GM18502 (cell line): ENCODE data around the gene FZR1.

ENCODE experiments used
- ATAC-seq: cut with Tn5 transposase; IDR thresholded peaks from one replicate; pipeline ENCODE4 v1.9.1; 2021; ENCODE audit warnings: mild to moderate bottlenecking; ENCODE audit not compliant: unreplicated experiment, poor library complexity

FZR1 gene

GRCh38 chr19:3505598-3506383, at the start of gene FZR1:
Gene FZR1 (plus strand): TSS chr19:3506311. CDS start chr19:3522990, 16,679 bp downstream.
- ATAC-seq: peak; percentile 81

GRCh38 chr19:3456925-3457527, 49.1 kb upstream of the FZR1 start:
- ATAC-seq: no peak

DNA sequence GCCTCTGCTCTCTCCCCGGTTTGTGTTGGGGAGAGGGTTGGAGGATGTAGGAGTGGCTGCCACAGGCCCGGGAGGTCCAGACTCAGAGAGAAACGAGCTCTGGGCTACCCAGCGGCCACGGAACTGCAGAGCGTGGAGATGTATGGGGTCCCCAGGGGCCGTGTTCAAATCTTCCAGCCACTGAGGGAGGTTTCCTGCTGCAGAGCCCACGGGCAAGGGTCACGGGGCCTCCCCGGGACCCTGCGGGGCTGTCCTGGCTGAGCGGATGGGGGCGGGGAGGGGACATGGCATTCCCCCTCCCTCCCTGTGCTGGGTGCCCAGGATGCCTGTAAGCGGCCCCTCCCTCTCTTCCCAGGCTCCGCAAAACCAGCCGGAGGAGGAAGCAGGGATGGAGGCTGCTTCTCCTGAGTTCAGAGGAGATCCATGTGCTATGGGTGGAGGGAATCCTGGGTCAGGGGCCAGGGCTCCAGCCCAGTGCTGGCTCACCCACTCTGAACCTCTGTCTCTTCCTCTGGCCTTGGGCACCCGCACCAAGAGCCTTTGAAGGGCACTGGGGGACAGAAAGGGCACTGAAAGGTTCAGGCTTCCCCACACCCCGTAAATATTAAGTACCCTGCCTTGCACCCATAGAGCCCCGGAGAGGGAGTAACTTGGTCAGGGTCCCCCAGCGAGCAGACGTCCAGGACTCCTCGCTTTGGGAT, 48.4 kb upstream of the FZR1 start:
- ATAC-seq: no peak

DNA sequence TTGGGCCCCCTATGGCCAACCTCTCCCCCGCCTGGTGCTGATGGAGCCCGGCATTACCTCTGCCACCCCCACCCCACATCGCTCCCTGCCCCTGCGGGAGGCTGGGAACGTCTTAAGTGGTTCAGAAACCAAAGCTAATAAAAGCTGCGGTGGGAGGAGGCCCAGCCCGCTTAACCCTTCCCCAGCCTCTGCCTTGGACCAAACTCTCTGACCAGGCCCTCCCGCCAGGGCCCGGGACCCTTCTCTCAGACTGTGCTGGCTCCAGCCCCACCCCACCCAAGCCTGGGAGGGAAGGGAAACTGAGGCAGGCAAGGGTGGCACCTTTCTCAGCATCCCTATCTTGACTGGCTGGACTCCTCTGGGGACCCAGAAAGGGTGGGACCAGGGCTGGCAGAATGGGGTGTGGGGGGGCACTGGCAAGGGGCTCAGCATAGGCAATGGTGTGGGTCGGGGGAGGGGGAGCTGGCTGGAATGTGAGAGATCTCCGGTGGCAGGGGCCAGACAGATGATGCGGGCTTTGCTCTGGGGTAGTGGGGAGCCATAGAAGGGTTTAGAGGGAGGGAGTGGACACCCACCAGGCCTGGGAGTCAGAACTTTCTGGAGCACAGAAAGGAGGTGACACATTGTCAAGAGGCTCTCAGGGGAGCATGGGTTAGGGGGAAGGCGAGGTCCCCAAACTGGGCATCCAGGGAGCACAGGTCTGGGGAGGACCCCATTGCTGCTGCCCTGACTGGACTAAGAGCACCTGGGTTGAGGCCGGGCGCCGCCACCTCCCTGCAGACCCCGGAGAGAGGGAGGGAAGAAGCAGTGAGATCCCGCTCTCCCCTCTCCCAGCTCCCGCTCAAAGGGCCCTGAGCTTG, 47.7 kb upstream of the FZR1 start:
- ATAC-seq: no peak

GRCh38 chr19:3459089-3459881, 46.8 kb upstream of the FZR1 start:
- ATAC-seq: no peak

DNA sequence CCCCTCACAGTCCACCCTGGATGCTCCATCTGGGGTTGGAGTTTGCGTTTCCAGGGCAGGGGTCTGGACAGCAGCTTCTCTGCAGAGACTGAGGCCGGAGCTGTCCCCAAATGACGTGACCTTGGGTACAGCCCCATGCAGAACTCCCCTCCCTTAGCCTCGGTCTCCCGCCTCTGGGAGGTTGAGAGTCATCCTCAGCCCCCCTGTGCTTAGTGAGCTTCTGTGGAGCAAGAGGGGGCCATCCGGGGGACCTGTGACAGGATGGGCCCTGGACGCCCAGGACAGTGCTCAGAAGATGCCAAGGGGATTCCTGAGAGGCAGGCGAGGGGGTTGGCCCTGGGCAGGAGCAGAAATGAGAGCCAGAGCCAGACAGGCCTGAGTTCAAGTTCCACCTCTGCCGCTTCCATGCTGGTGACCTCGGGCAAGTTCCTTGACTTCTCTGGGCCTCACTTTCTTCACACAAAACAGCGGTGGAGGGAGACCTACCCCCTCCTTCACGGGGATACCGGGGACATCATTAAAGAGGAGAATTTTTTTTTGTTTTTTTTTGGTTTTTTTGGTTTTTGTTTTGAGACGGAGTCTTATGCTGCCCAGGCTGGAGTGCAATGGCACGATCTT, 46.0 kb upstream of the FZR1 start:
- ATAC-seq: no peak

GRCh38 chr19:3462991-3463713, 43.0 kb upstream of the FZR1 start:
- ATAC-seq: no peak

DNA sequence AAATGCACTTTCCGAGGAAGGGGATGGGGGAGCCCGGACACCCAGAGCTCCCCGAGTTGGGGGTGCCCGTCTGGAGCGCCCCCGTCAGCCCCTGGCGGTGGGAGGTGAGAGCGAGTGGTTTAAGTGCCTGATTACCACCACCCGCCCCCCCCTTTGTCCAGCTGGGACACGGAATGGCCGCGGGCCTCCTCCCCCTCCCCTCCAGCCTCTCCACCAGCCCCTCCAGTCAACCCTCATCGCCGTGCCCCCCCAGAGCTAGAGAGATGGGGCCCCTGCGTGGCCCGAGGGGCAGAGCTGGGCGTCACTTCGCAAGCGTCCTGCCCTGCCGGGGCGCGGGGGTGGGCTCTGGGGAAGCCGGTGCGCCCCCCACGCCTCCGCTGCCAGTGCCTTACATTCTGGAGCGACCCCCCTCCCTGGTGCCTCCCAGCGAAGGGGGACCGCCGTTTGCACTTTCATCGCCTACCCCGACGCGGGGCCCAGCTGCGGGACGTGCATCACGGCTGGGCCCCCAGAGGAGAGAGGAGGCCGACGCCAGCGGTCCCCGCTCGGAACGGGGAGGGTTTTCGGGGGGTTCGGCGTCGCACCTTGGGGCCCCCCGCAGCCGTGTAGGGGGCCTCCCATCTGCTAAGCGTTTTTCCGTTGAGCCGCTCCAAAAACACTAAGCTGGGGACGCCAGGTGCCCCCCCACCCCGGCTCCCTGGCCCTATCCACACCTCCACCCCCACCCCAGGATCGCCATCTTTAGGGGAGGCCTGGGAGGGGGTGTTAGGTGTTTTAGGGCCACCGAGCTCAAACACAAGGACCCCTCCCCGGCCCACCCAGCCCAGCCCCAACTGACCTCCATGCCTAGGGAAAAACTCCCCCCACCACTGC, 42.2 kb upstream of the FZR1 start:
- no peak for ATAC-seq

GRCh38 chr19:3464587-3465235, 41.4 kb upstream of the FZR1 start:
- ATAC-seq: no peak

DNA sequence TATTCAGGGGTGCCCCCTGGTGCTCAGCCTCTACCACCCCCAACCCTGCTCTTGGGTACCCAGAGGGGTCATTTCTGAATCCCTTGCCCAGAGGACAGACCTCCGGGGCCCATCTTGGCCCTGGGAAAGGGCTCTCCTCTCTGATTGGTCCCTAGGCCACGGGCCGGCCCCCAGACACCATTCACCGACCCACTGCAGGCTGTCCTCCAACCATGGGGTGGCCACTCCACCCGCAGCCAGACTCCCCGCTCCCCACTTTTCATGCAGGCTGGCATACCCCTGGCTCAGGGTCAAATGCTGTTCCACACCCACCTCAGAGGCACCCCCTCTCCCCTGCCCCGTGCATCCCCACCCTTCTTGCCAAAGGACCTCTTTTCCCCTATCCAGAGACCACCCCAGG, 40.6 kb upstream of the FZR1 start:
- no peak for ATAC-seq

DNA sequence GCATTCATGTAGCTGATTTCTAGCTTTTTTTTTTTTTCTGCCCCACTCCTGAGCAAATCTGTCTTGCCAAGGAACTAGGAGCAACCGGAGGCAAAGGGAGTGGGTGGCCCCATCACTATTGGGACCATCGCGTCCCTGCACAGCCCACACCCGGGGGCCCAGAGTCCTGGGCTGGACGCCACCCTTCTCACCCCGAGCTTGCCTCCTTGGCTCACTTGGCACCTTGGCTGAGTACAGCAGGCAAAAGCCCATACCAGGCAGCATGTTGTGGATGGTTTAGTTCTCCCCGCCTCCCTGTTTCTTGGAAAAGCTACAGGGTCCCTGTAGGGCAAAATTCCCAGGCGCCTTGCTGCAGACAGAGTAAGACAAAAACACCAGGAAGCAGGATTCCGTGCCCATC, 39.5 kb upstream of the FZR1 start:
- ATAC-seq: no peak

DNA sequence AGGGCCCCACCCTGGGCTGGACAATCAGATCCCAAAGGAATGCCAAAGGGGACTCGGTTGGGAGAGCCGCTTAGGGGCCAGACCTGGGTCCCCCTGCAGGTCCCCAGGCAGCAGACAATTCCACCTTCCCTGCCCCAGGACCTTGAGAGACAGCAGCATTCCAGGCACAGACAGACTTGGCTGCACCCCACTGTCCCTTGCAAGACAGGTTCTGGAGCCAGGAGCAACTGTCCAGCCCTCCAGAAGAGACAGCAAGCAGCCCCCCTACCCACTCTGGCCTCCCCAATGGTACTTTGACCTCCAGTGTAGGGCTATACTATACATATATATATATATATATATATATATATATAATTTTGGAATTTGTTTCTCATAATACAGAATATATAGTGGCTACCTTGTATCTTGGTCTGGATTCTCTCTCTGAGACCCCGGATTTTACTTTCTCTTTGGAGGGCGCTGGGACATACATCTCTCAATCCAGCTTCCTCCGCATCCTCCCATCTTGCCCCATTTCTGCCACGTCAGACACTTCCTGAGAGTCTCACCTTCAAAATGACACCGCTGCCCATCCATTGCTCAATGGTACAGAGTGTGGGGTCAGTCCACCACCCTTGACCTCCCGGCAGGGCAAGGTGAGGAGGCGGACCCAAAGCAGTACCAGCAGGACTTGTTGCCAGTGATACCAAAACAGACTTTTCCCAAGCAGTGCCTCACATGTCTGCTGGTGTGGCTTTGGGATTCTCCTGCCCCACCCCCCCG, 38.5 kb upstream of the FZR1 start:
- ATAC-seq: no peak

DNA sequence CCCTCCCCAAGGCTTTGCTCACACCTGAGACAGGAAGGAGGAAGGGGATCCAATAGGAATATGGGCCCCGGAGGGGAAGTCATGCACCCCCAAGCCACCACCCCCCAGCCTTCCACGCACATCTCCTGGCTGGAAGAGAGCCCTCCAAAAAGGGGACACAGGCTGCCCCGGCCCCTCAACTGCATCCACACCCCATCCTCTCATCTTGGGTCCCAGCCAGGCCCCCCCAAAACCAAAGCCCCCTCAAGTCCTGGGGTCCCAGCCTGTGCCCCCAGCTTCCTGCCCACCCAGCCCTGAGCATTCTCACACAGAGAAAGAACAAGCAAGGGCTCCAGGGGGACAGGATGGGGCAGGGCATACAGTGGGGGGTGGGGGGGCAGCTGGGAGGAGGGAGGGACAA, 37.9 kb upstream of the FZR1 start:
- ATAC-seq: no peak

- ATAC-seq: no peak
Measured at GRCh38 chr19:3469638-3470499, 36.2 kb upstream of the FZR1 start.

DNA sequence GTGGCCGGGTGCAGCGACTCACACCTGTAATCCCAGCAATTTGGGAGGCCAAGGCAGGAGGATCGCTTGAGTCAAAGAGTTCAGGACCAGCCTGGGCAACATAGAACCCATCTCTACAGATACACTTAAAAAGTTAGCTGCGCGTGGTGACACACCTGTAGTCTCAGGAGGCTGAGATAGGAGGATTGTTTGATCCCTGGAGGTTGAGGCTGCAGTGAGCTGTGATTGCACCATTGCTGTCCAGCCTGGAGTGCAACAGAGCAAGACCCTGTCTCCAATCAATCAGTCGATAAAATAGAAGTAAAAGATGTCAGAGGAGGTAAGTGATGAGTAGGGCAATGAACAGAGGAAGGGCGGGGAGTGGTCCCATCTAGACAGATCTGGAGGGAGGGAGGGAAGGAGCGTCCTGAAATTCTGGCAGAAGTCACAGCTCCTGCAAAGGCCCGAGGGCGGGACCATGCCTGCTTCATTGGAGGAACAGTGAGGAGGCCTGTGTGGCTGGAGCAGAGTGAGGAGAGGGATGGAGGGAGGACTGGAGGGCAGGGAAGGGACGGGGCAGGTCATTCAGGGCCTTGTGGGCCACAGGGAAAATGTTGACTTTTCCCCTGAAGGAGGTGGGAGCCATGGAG, 35.5 kb upstream of the FZR1 start:
- ATAC-seq: no peak
